Epithelial cell of esophagus (primary cell): ENCODE data around the gene MAPK7.
A peak's percentile ranks its signal among the peaks of the same experiment; 100 is the strongest.

Experiments
- DNase-seq: peaks from one replicate; pipeline ENCODE4 v3.0.0; 2010; ENCODE audit warnings: low read depth
- H3K4me3 ChIP-seq: 2 replicates; pipeline ENCODE4 v1.5.1; 2011; ENCODE audit warnings: mild to moderate bottlenecking, low read length, control low read depth
- CTCF ChIP-seq: IDR thresholded peaks from 2 replicates; pipeline ENCODE4 v1.5.1; 2011; ENCODE audit warnings: low read depth, mild to moderate bottlenecking, low read length, control low read depth, inconsistent platforms; ENCODE audit not compliant: insufficient read depth; ENCODE audit errors: missing control alignments

The MAPK7 gene

GRCh38 chr17:19372866-19373504 lies 5.3 kb upstream of the MAPK7 start:
- DNase-seq, result no peak
- no peak overlapping the region for H3K4me3 ChIP-seq
- TF ChIP-seq CTCF, result no peak

- DNase-seq, result no peak
- H3K4me3 ChIP-seq, result no peak overlapping the region
- no peak for TF ChIP-seq CTCF
These were observed 4.2 kb upstream of the MAPK7 start for GRCh38 chr17:19374136-19374535.

GRCh38 chr17:19375732-19376131 lies 2.6 kb upstream of the MAPK7 start:
- no peak for DNase-seq
- H3K4me3 ChIP-seq, result no peak overlapping the region
- no peak for TF ChIP-seq CTCF

- DNase-seq, result peak; percentile 65
- H3K4me3 ChIP-seq, result peak overlapping the region; percentile 89
- TF ChIP-seq CTCF, result no peak
These were observed 1.5 kb upstream of the MAPK7 start for GRCh38 chr17:19376811-19377210.

GRCh38 chr17:19377602-19378415 lies 489 bp upstream of the MAPK7 start:
- TF ChIP-seq CTCF, result no peak
- peak; percentile 99 for DNase-seq
- peak overlapping the region; percentile 89 for H3K4me3 ChIP-seq

GRCh38 chr17:19379361-19380065 lies 1.2 kb downstream of the MAPK7 start:
- peak overlapping the region; percentile 89 for H3K4me3 ChIP-seq
- TF ChIP-seq CTCF, result no peak
- no peak for DNase-seq
